ENCODE results near the gene GPRIN2. TPM values are rescaled to one million over a fixed set of nuclear protein-coding genes. Genes with fewer than 3 reads are reported as not detected.

GPRIN2 gene
- total and polyA plus RNA-seq, 2 of the 8 experiments (the other 6 are each of a cell fraction or from before 2014, with no cell fraction given): 14.3 to 18.6 TPM

- TF ChIP-seq CHD1 (IDR thresholded peaks at IDR 0.05; ENCODE audit: low read depth, low read length) (no peak), RAD21 (IDR thresholded peaks at IDR 0.05 in 1 of 2, conservative IDR thresholded peaks at IDR 0.05 in 1 of 2; ENCODE audit: low read depth in 2 of 2, low read length in 2 of 2) (peak; percentile 41 to 57), SP2 (IDR thresholded peaks at IDR 0.05; ENCODE audit: low read length) (no peak), TAF7 (optimal IDR thresholded peaks at IDR 0.05; ENCODE audit: borderline replicate concordance, low read depth, low read length) (peak; percentile 68), PHF8 (conservative IDR thresholded peaks at IDR 0.05; ENCODE audit: low read depth, low read length) (peak; percentile 55; the same call in 1 of the 2 replicates), RXRA (IDR thresholded peaks at IDR 0.05; ENCODE audit: insufficient read depth, low read depth, low read length) (no peak), FOSL1 (IDR thresholded peaks at IDR 0.05; ENCODE audit: insufficient read depth, low read depth, low read length) (no peak), SIN3A (conservative IDR thresholded peaks at IDR 0.05 in 1 of 2, IDR thresholded peaks at IDR 0.05 in 1 of 2; ENCODE audit: low read depth in 1 of 2, low read length in 2 of 2) (no peak; a peak in 1 of 4 replicates), RFX5 (IDR thresholded peaks at IDR 0.05; ENCODE audit: borderline replicate concordance, low read depth, low read length) (no peak), BACH1 (IDR thresholded peaks at IDR 0.05; ENCODE audit: low read length) (peak; percentile 89), JUN (IDR thresholded peaks at IDR 0.05; ENCODE audit: low read depth, low read length) (no peak), GTF2F1 (IDR thresholded peaks at IDR 0.05; ENCODE audit: borderline replicate concordance, low read depth, low read length) (no peak)
Measured at GRCh38 chr10:46541017-46541661, 15.3 kb downstream of the GPRIN2 start (continued).
